B cell (primary cell): ENCODE data around the gene AMD1. TPM values are rescaled to one million over a fixed set of nuclear protein-coding genes. Genes with fewer than 3 reads are reported as not detected.

Experiments
- ATAC-seq: fragments of 200-7000 bp; cut with Tn5 transposase; one replicate; pipeline ENCODE4 v1.10.0; 2021; ENCODE audit warnings: low read depth, mild to moderate bottlenecking, moderate number of reproducible peaks, moderate library complexity
- CTCF ChIA-PET: fragments of 350-600 bp; sonication (Branson Sonifier 250); formaldehyde crosslinking; loops from one replicate; lab custom pipeline; 2021; ENCODE audit warnings: antibody characterized with exemption, inconsistent platforms; lab: Charles Lee
- POLR2A ChIA-PET: fragments of 350-600 bp; sonication (Branson Sonifier 250); formaldehyde crosslinking; loops from one replicate; lab custom pipeline; 2021; ENCODE audit warnings: antibody characterized with exemption; lab: Charles Lee
- DNase-seq: peaks from one replicate; pipeline ENCODE4 v3.0.0; 2013
- H2AFZ ChIP-seq: 2 replicates; pipeline ENCODE4 v1.6.1; 2012; ENCODE audit warnings: mild to moderate bottlenecking, low read depth, low read length; ENCODE audit not compliant: insufficient read depth, poor library complexity, severe bottlenecking
- H3K27ac ChIP-seq, 2 donors: 1 replicate in 1 of 2; 2 replicates in 1 of 2; pipeline ENCODE4 v1.5.1; 2012 to 2013; ENCODE audit warnings: low read length in 2 of 2, mild to moderate bottlenecking in 2 of 2, moderate library complexity in 1 of 2
- H3K27me3 ChIP-seq, 4 experiments: fragments of 200-600 bp in 1 of 4; sonication (generic) in 1 of 4; replicated peaks in 1 of 4; 1 replicate in 2 of 4; 2 replicates in 2 of 4; pipeline versions ENCODE4 v1.6.1 to v1.7.0; 2013 to 2016; ENCODE audit warnings: low read length in 3 of 4, mild to moderate bottlenecking in 2 of 4, mixed read lengths in 1 of 4, moderate library complexity in 1 of 4; ENCODE audit not compliant: insufficient read depth in 4 of 4, control insufficient read depth in 3 of 4; ENCODE audit errors: control extremely low read depth in 1 of 4
- H3K36me3 ChIP-seq, 2 experiments: replicated peaks in 1 of 2; 1 replicate in 1 of 2; 2 replicates in 1 of 2; pipeline versions ENCODE4 v1.6.1 to v1.7.1; 2013; ENCODE audit warnings: low read length in 1 of 2; ENCODE audit not compliant: insufficient read depth in 2 of 2, control insufficient read depth in 1 of 2; ENCODE audit errors: control extremely low read depth in 1 of 2, extremely low read depth in 1 of 2
- H3K4me1 ChIP-seq, 2 donors: fragments of 200-600 bp in 1 of 2; sonication (generic) in 1 of 2; 1 replicate in 1 of 2; 2 replicates in 1 of 2; pipeline versions ENCODE4 v1.5.1 to v1.6.1; 2013 to 2017; ENCODE audit warnings: low read length in 2 of 2; ENCODE audit not compliant: control insufficient read depth in 2 of 2, insufficient read depth in 2 of 2
- H3K4me2 ChIP-seq: replicated peaks from 2 replicates; pipeline ENCODE3; 2012; ENCODE audit warnings: mild to moderate bottlenecking, low read depth, low read length; ENCODE audit not compliant: poor library complexity, severe bottlenecking
- H3K4me3 ChIP-seq, 5 experiments: fragments of 200-600 bp in 1 of 5; sonication (generic) in 1 of 5; 1 replicate in 3 of 5; 2 replicates in 2 of 5; pipeline versions ENCODE4 v1.5.1 to v1.7.0; 2011 to 2016; ENCODE audit warnings: low read length in 4 of 5, mild to moderate bottlenecking in 4 of 5, low read depth in 2 of 5, control low read depth in 1 of 5, moderate library complexity in 1 of 5; ENCODE audit not compliant: insufficient read depth in 1 of 5; ENCODE audit errors: control extremely low read depth in 1 of 5, extremely low read depth in 1 of 5
- H3K79me2 ChIP-seq: fragments of 200-600 bp; sonication (generic); one replicate; pipeline ENCODE4 v1.6.0; 2016; ENCODE audit warnings: low read length; ENCODE audit not compliant: control insufficient read depth, insufficient read depth
- H3K9ac ChIP-seq: fragments of 200-600 bp; sonication (generic); 2 replicates; pipeline ENCODE4 v1.6.1; 2017; ENCODE audit warnings: mild to moderate bottlenecking, low read length, moderate library complexity
- H3K9me3 ChIP-seq, 3 donors: one replicate each; pipeline versions ENCODE4 v1.6.1 to v1.7.1; 2013; ENCODE audit warnings: low read length in 2 of 3; ENCODE audit not compliant: control insufficient read depth in 2 of 3, insufficient read depth in 1 of 3; ENCODE audit errors: control extremely low read depth in 1 of 3
- H4K20me1 ChIP-seq: 2 replicates; pipeline ENCODE4 v1.6.0; 2012; ENCODE audit warnings: mild to moderate bottlenecking, low read length; ENCODE audit not compliant: insufficient read depth, control insufficient read depth, poor library complexity, severe bottlenecking
- H3K27ac Mint-ChIP-seq: one replicate; pipeline ENCODE4 v1.8.0; 2021; ENCODE audit warnings: mixed read lengths
- H3K27me3 Mint-ChIP-seq: one replicate; pipeline ENCODE4 v1.8.0; 2021; ENCODE audit warnings: mixed read lengths
- H3K4me1 Mint-ChIP-seq: one replicate; pipeline ENCODE4 v1.8.0; 2021; ENCODE audit warnings: mixed read lengths
- H3K4me3 Mint-ChIP-seq: one replicate; pipeline ENCODE4 v1.8.0; 2021; ENCODE audit warnings: mixed read lengths
- H3K9me3 Mint-ChIP-seq: one replicate; pipeline ENCODE4 v1.8.0; 2022; ENCODE audit warnings: mixed read lengths; ENCODE audit not compliant: insufficient read depth
- EZH2 ChIP-seq: IDR thresholded peaks from 2 replicates; pipeline ENCODE4 v1.6.1; 2012; ENCODE audit warnings: borderline replicate concordance, low read depth, mild to moderate bottlenecking, moderate library complexity, low read length; ENCODE audit not compliant: insufficient read depth, poor library complexity, severe bottlenecking
- WGBS: methylation state at CpG from one replicate; pipeline ENCODE4 v1.1.5; 2013; ENCODE audit warnings: missing lambda C conversion rate; ENCODE audit not compliant: insufficient coverage; 5-methylcytosine and 5-hydroxymethylcytosine counted together
- intact Hi-C: fragments of 100-400 bp; cut with micrococcal nuclease; formaldehyde crosslinking; loops from one replicate; pipeline ENCODE4 v1.10.0; 2022
- polyA plus RNA-seq: library from polyadenylated mRNA; depleted of rRNA; stranded (reverse); fragments of >200 nt; gene quantifications from 2 replicates; pipeline ENCODE4 v1.2.3, GENCODE V29; 2012
- total RNA-seq, 2 donors: library from RNA; stranded (reverse); fragments of 120-200 nt in 1 of 2; gene quantifications; 1 replicate in 1 of 2; 2 replicates in 1 of 2; pipeline versions ENCODE4 v1.2.3 to v1.2.4, GENCODE V29; 2013 to 2022
- TF ChIP-seq, protein P1 (sequence below): fragments of 200-600 bp; IDR thresholded peaks from one replicate; pipeline ENCODE4 v1.8.0; 2022; ENCODE audit warnings: antibody characterized with exemption, mild to moderate bottlenecking

The AMD1 gene
- total and polyA plus RNA-seq, 2 donors (not counting 1 experiment from before 2014, with no cell fraction given): 49.8 to 56.8 TPM

DNA sequence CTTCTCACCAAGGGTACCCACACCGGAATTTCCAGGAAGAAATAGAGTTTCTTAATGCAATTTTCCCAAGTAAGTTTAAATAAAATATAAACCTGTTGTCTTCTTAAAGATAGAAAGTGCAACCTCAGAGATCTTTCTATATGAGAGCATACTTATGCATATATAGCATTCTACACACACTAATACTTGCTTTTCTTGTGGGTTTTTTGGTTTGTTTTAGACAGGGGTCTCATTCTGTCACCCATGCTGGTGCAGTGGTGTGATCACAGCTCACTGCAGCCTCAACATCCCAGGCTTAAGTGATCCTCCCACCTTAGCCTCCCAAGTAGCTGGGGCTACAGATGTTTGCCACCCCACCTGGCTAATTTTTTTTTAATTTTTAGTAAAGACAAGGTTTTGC lies 15.7 kb downstream of the AMD1 start:
- no peak overlapping the region for H3K9ac ChIP-seq
- peaks cover 64% of the 10 kb centered on the region for H3K79me2 ChIP-seq
- H3K4me3 Mint-ChIP-seq: no peak overlapping the region
- TF ChIP-seq, protein P1, sequence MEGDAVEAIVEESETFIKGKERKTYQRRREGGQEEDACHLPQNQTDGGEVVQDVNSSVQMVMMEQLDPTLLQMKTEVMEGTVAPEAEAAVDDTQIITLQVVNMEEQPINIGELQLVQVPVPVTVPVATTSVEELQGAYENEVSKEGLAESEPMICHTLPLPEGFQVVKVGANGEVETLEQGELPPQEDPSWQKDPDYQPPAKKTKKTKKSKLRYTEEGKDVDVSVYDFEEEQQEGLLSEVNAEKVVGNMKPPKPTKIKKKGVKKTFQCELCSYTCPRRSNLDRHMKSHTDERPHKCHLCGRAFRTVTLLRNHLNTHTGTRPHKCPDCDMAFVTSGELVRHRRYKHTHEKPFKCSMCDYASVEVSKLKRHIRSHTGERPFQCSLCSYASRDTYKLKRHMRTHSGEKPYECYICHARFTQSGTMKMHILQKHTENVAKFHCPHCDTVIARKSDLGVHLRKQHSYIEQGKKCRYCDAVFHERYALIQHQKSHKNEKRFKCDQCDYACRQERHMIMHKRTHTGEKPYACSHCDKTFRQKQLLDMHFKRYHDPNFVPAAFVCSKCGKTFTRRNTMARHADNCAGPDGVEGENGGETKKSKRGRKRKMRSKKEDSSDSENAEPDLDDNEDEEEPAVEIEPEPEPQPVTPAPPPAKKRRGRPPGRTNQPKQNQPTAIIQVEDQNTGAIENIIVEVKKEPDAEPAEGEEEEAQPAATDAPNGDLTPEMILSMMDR: no peak
- no peak for TF ChIP-seq EZH2
- POLR2A ChIA-PET: no interaction called here
- no peak overlapping the region for H2AFZ ChIP-seq
- intact Hi-C loops: no loop called here
- no peak overlapping the region for H3K27ac ChIP-seq
- H3K9me3 Mint-ChIP-seq: no peaks in the 10 kb centered on the region
- no peak overlapping the region for H3K27ac Mint-ChIP-seq
- H3K36me3 ChIP-seq: peaks cover 9 to 59% of the 10 kb centered on the region in 2 experiments
- ATAC-seq (no peak), DNase-seq (no peak)
- CTCF ChIA-PET: interaction anchor here (2.2 kb wide), 1 partner anchor 208 kb away, joined by 6 read pairs; no protein-coding TSS in a partner anchor
- no peaks in the 10 kb centered on the region for H3K9me3 ChIP-seq
- peaks cover 9 to 16% of the 10 kb centered on the region in 2 donors for H3K4me1 ChIP-seq
- no CpG with 5 or more reads among the region's 1 CpG for WGBS
- no peaks in the 10 kb centered on the region for H3K27me3 ChIP-seq
- H4K20me1 ChIP-seq: peaks cover 64% of the 10 kb centered on the region
- no peaks in the 10 kb centered on the region for H3K27me3 Mint-ChIP-seq
- H3K4me1 Mint-ChIP-seq: peaks cover 20% of the 10 kb centered on the region
- H3K4me2 ChIP-seq: no peak overlapping the region
- no peak overlapping the region for H3K4me3 ChIP-seq

DNA sequence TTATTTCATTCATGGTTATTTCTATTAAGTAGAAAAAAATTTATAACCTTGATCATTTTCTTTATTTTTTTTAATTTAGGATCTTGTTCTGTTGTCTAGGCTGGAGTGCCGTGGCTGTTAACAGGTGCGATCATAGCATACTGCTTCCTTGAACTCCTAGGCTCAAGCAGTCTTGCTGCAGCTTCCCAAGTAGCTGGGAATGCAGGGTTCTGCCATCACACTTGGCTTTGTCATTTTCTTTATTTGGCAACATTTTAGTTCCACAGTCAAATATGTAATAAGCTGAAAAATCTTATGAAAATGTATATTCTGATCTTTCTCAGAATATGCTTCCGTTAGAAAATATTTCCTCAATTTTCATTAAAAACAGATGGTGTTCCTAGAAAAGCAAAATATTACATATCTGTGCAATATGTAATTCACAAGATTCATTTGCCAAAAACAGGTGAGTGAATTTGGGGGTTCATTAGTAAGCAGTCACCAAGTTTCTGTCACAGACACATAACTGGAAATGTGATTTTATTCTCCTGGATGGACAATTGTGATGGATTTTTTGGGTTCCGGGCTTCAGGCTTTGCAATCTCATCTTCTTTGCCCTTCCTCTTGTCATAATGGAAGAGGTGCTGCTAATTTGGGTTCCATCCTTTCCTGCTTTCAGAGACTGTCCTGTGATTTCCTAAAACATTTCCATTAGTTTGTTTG lies 21.5 kb downstream of the AMD1 start:
- Mint-ChIP-seq H3K4me3 (no peak overlapping the region), H3K9me3 (no peaks in the 10 kb centered on the region), H3K27ac (no peak overlapping the region), H3K4me1 (no peaks in the 10 kb centered on the region), H3K27me3 (no peaks in the 10 kb centered on the region)
- peaks cover 9 to 53% of the 10 kb centered on the region in 2 experiments for H3K36me3 ChIP-seq
- DNase-seq: no peak
- no peak overlapping the region for H2AFZ ChIP-seq
- WGBS: no CpG with 5 or more reads among the region's 4 CpGs
- peaks cover 10% of the 10 kb centered on the region for H3K79me2 ChIP-seq
- H3K4me2 ChIP-seq: no peak overlapping the region
- H3K4me3 ChIP-seq: no peak overlapping the region
- TF ChIP-seq, protein P1: no peak
- no peak for TF ChIP-seq EZH2
- POLR2A ChIA-PET: no interaction called here
- intact Hi-C loops: no loop called here
- H3K27me3 ChIP-seq: no peaks in the 10 kb centered on the region
- no peaks in the 10 kb centered on the region for H3K9me3 ChIP-seq
- no peak overlapping the region for H3K9ac ChIP-seq
- H4K20me1 ChIP-seq: peaks cover 19% of the 10 kb centered on the region
- H3K4me1 ChIP-seq: no peaks in the 10 kb centered on the region
- no peak overlapping the region for H3K27ac ChIP-seq
- ATAC-seq: no peak
- CTCF ChIA-PET: no interaction called here
